NCI-H748 (cell line): ENCODE data around the gene INTS15.

Experiments used
- DNase-seq: peaks from one replicate; lab custom pipeline; 2025; ENCODE audit not compliant: unreplicated experiment; lab: John Stamatoyannopoulos, UW

Gene INTS15

GRCh38 chr7:6589829-6590644 lies at the start of gene INTS15:
Gene INTS15, plus strand, starts transcription at chr7:6590021. Its CDS starts 263 bp downstream, at chr7:6590284.
- peak; percentile 87 for DNase-seq

- no peak for DNase-seq
These were observed 47.5 kb upstream of the INTS15 start for GRCh38 chr7:6542368-6542767.

GRCh38 chr7:6545398-6546126 lies 44.3 kb upstream of the INTS15 start:
- DNase-seq, result no peak

- peak; percentile 33 for DNase-seq
These were observed 43.1 kb upstream of the INTS15 start for GRCh38 chr7:6546498-6547251.

GRCh38 chr7:6547400-6547799 lies 42.4 kb upstream of the INTS15 start:
- no peak for DNase-seq

- DNase-seq, result no peak
These were observed 38.8 kb upstream of the INTS15 start, which contains the start of gene GRID2IP for GRCh38 chr7:6551016-6551511. Gene GRID2IP, minus strand, starts transcription at chr7:6551461. Its CDS starts 25 bp downstream, at chr7:6551436.

GRCh38 chr7:6553448-6554044 lies 36.3 kb upstream of the INTS15 start:
- DNase-seq, result no peak

- no peak for DNase-seq
These were observed 35.0 kb upstream of the INTS15 start for GRCh38 chr7:6554848-6555247.

GRCh38 chr7:6556196-6556595 lies 33.6 kb upstream of the INTS15 start:
- peak; percentile 25 for DNase-seq

- DNase-seq, result no peak
These were observed 31.0 kb upstream of the INTS15 start for GRCh38 chr7:6558837-6559236.

GRCh38 chr7:6559896-6560295 lies 29.9 kb upstream of the INTS15 start:
- DNase-seq, result no peak

GRCh38 chr7:6562106-6562505 lies 27.7 kb upstream of the INTS15 start:
- DNase-seq, result no peak

GRCh38 chr7:6563936-6564770 lies 25.7 kb upstream of the INTS15 start:
- DNase-seq, result no peak

GRCh38 chr7:6565655-6566054 lies 24.2 kb upstream of the INTS15 start:
- no peak for DNase-seq

GRCh38 chr7:6567886-6568285 lies 21.9 kb upstream of the INTS15 start:
- DNase-seq, result no peak

- no peak for DNase-seq
These were observed 18.6 kb upstream of the INTS15 start for GRCh38 chr7:6571160-6571779.

- DNase-seq, result no peak
These were observed 14.4 kb upstream of the INTS15 start for GRCh38 chr7:6575281-6576023.

- DNase-seq, result no peak
These were observed 13.6 kb upstream of the INTS15 start for GRCh38 chr7:6576024-6576866.
